HG03108 (cell line): Measurements from ENCODE around the gene CARD6.
"Not testable (repeated sequence)": the region's sequence is repeated elsewhere in the genome, so short reads cannot be mapped to it uniquely, and the experiment has no call there.

Source experiments
- ATAC-seq: cut with Tn5 transposase; IDR thresholded peaks from one replicate; pipeline ENCODE4 v1.9.1; 2021; ENCODE audit warnings: moderate library complexity; ENCODE audit not compliant: unreplicated experiment

The CARD6 gene

GRCh38 chr5:40869384-40869783 is 28.2 kb downstream of the CARD6 start:
- no peak for ATAC-seq

DNA sequence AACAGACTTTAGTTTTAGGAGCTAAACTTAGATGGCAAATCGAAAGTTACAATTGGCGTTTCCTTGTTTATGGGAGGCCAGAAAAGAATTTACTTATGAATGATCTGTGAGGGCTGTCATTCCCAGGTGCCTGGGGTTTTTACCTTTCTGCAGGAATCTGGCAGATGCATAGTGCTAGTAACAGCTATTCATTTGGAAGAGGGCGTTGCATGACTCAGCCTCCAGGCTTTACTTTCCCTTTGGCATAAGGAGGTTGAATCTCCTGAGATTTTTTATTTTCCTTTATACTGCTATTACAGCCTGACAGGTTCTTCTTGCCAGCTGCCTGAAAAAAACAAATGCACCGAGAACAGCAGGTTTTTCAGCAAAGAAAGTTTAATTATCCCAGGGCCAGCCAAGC is 30.0 kb downstream of the CARD6 start:
- ATAC-seq: no peak

DNA sequence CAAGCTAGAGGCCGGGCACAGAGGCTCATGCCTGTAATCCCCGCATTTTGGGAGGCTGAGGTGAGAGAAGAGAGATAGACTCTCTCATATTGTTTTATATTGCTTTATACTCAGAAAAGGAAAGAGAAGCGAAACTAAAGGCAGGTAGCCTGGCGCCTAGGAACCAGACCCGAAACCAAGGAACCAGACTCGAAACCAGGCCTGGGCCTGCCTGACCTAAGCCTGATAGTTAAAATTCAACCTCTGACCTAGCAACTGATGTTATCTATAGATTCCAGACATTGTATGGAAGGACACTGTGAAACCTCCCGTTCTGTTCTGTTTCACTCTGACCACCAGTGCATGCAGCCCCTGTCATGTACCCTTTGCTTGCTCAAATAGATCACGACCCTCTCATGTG is 31.1 kb downstream of the CARD6 start:
- ATAC-seq: not testable (repeated sequence)

DNA sequence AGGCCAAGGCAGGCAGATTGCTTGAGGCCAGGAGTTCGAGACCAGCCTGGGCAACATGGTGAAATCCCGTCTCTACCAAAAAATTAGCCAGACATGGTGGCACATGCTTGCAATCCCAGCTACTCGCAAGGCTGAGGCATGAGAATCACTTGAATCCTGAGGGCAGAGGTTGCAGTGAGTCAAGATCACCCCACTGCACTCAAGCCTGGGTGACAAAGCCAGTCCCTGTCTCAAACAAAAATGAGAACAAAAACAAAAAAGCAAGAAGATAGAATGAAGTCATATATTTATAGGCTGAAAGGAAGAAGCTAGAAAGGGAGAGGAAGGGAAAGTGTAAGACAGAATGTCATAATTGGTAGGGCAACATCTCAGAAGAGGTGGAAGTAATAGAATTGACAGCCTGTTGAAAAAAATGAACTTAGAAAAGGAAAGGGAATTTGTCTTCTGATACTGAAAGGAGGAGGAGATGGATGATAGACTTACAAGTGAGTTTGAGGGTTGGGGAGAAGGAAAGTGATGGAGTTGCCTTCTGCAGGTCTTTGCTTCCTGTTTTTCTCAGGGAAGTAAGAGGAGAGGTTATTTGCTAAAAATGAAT is 32.2 kb downstream of the CARD6 start:
- no peak for ATAC-seq

- no peak for ATAC-seq
These were observed 34.8 kb downstream of the CARD6 start for GRCh38 chr5:40875958-40876357.

- no peak for ATAC-seq
These were observed 36.3 kb downstream of the CARD6 start for GRCh38 chr5:40877371-40877988.

DNA sequence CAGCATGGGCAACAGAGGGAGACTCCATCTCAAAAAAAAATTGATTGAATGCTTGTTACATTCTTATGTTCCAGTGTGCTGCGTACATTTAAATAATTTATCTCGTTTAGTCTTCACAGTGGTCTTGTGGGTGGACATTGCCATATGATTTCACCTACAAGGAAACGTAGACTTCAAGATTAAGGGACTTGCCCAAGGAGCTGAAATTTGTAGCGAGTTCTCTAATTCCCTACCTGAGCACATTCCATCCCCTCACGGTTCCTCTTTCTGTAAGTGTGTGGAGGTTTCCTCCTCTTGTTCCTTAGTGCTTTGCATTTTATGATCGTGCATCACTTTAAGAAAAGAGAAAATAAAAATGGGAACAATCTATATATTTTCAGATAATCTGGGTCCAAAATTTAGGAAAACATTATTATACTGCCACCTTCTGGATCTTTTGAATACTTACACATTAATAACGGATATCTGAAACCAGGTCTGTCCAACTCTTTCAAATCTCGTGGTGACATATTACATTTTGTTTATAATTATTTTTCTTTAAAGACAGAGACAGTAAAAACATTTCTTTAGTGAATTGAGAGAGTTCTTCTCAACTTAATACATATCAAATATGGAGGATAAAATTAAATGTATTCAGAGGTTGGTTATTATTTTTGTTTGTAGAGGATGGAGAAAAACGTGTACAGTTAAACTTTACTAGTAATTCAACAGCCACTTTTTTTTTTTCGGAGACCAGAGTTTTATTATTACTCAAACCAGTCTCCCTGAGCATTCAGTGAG is 38.2 kb downstream of the CARD6 start:
- no peak for ATAC-seq

DNA sequence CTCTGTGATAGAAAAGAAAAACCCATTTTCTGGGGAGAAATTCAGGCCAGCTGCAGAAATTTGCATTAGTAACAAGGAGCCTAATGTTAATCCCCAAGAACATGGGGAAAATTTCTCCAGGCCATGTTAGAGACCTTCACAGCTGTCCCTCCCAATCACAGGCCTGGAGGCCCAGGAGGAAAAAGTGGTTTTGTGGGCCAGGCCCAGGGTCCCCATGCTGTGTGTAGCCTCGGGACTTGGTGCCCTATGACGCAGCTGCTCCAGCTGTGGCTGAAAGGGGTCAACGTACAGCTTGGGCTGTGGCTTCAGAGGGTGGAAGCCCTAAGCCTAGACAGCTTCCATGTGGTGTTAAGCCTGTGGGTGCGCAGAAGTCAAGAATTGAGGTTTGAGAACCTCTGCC is 41.1 kb downstream of the CARD6 start:
- ATAC-seq: no peak

- not testable (repeated sequence) for ATAC-seq
These were observed 41.9 kb downstream of the CARD6 start for GRCh38 chr5:40883051-40883450.

- ATAC-seq: not testable (repeated sequence)
These were observed 54.6 kb downstream of the CARD6 start for GRCh38 chr5:40895440-40896425.

DNA sequence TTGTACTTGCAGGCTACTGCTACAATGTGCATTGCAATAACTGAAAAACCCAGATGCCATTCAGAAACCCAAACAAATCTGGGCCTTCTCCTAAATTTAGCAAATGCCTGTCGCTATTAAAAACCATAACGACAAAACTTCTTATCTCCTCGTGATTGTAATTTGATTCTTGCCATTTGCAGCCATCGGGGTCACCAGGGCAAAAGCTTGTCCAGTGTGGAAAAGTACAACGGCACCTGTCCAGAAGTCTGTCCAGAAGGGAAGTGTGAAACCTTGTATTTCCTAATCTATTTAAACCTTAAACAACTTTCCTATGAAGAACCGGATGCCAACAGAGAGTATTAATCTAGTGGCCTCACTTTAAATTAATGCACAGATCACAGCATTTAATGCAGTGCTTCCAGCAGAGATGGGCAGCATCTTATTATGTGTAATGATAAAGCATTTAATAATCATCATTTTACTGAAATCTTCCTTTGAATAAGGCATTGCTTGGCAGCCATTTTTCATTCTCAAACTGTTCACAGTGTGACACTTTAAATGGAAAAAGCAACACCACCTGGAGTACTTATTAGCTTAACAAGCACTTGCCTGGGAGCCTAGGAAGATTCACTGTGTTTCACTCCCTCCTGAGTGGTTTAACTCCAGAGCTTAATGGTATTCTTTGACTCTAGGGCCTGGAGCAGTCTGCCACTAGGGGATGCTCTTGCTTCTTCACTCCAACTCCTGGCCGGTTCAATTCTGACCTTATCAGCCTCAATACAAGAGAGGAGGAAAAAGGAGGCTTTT is 63.2 kb downstream of the CARD6 start:
- no peak for ATAC-seq

- no peak for ATAC-seq
These were observed 63.8 kb downstream of the CARD6 start for GRCh38 chr5:40904994-40905306.

DNA sequence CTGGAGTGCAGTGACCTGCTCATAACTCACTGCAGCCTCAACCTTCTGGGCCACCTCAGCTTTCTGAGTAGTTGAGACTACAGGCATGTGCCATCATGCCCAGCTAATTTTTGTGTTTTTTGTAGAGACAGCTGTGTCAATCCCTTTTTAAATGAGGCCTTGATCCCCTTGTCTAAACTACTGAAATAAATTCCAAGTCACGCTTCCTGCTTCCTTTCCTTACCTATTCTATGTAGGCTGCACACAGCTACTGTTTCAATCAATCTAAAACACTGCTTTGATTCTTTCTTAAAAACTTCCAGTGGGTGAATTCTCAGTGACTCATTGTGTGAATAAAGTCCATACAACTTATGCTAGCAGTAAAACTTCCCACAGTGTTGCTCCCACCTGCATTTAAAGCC is 65.2 kb downstream of the CARD6 start:
- no peak for ATAC-seq

- ATAC-seq: no peak
These were observed 68.1 kb downstream of the CARD6 start, which contains the start of gene C7 for GRCh38 chr5:40909264-40909663. C7 (plus strand) TSS chr5:40909497; CDS start chr5:40909611, 114 bp downstream.

- no peak for ATAC-seq
These were observed 68.6 kb downstream of the CARD6 start for GRCh38 chr5:40909723-40910122.
